ENCODE measurements around the gene COL26A1.
A peak's percentile ranks its signal among the peaks of the same experiment; 100 is the strongest.
"Not testable (repeated sequence)": the region's sequence is repeated elsewhere in the genome, so short reads cannot be mapped to it uniquely, and the experiment has no call there.

Gene COL26A1

DNA sequence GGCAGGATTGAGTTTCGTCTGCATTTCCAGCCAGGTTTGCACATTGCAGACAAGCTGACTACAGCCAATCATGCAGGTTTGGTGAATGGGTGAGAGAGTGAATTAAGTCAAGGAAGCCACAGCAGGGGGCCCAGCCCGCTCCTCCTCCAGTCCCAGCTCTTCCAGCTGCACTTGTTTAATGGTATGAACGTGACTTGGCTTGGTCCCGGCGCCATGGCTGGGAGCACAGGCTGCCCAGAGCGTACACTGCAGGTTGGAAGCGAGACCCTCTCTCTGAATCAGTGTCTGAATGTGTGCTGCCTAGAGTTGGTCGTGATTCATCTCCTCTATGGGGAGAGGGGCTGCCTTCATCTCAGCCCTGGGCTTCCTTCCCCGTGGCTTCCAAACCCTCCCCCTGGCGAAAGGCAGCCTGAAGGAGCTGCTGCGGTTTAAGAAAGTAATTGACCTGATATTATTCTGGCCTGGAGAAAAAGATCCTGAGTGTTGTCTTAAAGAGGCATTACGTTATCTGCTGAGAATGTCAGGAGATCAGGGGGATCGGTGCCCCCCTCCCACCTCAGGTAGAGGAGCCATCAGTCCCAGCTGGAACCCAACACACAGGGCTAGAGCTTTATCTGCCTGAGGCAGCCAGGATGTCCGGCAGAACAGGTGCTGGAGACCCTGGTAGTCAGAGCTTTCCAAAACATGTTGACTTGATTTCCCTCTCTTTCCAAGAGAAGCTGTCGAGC is 132.1 kb downstream of the COL26A1 start:
- no peak for DNase-seq (ENCODE audit: low read depth in 2 of 2)

DNA sequence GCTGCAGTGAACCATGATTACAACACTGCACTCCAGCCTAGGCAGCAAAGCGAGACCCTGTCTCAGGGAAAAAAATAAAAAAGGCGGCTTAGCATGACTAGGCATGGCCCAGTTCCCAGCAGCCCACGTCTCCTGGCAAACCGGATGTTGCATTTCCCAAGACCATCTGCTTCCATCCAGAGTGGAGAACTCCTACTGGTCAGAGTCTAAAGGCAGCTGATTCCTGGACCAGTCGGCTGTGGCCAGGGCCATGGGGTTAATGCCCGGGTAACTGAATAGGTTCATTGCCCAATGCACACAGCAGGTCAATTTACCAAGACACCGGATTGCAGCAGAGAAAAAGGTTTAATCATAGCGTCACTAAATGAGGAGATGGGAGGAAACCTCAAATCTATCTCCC is 133.3 kb downstream of the COL26A1 start:
- DNase-seq (ENCODE audit: low read depth in 2 of 2) = no peak

DNA sequence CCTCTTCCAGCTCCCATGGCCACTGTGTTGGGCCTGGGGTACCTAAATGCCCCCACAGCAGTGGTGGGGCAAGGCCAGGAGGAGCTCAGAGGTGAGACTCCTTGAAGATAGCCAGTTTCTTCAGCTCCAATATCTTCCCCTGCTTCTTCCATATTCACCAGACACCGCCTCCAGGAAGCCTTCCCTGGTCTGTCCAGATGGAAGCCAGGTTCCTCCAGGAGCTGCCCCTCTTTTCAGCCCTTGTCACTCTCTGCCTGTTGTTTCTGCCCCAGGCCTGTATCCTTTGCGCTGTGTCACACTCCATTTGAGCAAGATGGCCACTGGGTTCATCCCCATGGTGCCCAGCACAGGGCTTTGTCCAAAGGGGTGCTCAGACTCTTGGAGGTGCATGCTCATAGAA is 138.7 kb downstream of the COL26A1 start:
- DNase-seq (ENCODE audit: low read depth in 2 of 2) = no peak

DNA sequence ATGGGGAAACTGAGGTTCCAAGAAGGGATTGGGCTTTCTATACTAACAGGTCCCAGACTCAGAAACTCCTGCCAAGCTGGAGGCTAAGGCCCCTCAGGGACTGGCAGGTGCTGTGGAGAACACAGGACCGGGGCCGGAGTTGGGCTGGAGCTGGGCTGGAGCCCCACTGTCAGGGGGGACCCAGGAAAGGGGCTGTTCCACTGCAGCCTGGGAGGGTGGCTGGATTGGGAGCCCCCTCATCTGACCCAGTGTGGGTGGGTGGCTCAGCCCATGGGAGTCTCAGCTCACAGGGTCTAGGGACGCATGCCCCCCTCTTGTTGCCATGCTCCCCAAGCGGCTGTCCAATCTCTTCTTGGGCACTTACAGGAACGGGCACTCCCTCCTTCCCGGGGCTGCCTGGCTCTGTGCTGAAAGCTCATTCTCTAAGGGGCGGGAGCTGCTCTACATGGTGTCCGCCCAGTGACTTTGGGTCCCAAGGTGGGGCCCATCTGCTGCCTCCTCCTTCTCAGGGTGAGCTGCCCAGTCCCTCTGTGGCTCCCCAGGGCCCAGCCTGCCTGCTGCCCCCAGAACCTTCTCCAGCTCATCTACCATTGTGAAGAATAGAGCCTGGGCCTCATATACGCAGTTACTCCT is 139.9 kb downstream of the COL26A1 start:
- no peak for DNase-seq (ENCODE audit: low read depth in 2 of 2)

DNA sequence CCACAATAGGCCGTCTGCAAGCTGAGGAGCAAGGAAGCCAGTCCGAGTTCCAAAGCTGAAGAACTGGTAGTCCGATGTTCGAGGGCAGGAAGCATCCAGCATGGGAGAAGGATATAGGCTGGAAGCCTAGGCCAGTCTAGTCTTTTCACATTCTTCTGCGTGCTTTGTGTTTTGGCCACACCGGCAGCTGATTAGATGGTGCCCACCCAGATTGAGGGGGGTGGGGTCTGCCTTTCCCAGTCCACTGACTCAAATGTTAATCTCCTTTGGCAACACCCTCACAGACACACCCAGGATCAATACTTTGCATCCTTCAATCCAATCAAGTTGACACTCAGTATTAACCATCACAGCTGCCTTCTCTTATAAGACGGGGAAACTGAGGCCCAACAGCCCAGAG is 142.8 kb downstream of the COL26A1 start:
- not testable (repeated sequence) for DNase-seq (ENCODE audit: low read depth in 2 of 2)

DNA sequence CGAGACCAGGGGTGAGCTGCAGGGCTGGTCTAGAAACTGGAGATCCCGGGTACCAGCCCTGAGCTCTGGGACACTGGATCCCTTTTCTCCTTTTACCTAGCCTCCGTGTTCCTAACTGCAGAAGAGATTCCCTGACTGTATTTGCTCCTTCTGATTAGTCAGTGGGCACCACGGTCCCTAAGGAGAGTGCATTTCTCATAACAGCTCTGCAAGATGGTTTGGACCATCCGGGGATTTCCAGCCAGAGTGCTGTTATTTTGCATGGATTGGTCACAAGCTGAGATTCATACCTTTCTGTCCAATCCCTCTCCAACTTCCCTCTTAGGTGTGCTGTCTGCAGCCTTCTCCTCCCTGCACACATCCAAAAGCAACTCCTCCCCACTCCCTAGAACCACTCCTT is 143.9 kb downstream of the COL26A1 start:
- DNase-seq (ENCODE audit: low read depth in 2 of 2) = no peak

DNA sequence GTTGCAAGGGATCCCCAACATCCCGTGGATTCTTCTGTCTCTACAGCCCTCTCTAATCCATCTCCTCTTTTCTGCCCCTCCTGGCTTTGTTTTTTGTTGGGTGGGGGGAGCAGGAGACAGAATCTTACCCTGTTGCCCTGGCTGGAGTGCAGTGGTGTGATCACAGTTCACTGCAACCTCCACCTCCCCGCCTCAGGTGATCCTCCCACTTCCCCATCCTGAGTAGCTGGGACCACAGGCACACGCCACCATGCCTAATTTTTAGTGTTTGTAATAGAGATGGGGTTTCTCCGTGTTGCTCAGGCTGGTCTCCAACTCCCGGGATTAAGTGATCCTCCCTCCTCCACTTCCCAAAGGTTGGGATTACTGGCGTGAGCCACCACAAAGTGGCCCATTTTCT is 144.7 kb downstream of the COL26A1 start:
- DNase-seq (ENCODE audit: low read depth in 2 of 2) = no peak

DNA sequence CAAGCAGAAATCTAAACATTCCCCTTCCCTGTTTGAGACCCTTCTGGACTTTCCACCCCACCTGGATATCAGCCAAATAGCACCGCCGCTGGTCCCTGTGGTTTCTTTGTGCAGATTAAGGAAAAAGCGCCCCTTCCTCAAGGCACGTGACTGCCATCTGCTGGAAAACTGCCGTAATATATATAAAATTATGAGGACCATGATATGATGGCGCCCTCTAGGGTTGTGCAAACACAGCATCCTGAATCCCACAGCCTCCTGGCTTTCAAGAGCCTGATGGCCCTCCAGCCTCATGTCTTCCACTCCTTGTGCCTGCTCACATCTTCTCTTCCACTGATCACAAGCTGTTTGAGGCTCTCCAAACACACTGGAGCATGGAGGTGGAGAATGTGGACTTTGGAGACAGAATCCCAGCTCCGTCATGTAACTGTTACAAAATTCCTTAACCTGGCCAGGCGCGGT is 145.1 kb downstream of the COL26A1 start:
- peak; percentile 18 for DNase-seq (ENCODE audit: low read depth in 2 of 2)

DNA sequence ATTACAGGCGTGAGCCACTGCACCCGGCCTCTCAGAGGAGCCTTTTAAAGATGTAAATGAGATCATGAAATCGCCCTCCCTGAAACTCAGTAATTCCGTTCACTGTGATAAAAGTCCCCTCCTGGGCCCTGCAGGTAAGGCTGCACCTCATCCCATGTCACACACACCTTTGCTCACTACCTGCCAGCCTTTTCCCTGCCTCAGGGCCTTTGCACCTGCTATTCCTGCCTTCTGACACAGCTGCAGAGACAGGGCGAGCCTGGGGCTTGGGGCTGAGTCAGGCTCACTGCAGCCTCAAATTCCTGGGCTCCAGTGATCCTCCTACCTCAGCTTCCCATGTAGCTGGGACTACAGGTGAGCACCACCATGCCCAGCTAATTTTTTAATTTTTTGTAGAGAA is 147.6 kb downstream of the COL26A1 start:
- no peak for DNase-seq (ENCODE audit: low read depth in 2 of 2)

DNA sequence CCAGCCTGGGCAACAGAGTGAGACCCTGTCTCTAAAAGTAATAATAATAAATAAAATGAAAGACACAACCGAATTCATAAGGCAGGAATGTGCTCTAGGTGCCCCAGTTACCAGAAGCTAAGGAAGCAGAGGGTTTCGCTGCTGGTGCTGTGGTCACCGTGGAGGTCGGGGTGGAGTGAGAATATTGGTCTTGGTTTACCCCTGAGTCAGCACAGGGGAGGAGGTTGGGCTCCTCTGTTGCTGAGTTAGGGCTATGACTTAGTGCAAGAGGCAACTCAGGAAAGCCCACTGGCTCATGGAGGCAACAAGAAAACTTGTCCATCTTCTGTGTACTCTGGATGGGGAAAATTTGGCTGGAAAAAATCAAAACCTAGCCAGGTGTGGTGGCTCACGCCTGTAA is 149.3 kb downstream of the COL26A1 start:
- no peak for DNase-seq (ENCODE audit: low read depth in 2 of 2)

DNA sequence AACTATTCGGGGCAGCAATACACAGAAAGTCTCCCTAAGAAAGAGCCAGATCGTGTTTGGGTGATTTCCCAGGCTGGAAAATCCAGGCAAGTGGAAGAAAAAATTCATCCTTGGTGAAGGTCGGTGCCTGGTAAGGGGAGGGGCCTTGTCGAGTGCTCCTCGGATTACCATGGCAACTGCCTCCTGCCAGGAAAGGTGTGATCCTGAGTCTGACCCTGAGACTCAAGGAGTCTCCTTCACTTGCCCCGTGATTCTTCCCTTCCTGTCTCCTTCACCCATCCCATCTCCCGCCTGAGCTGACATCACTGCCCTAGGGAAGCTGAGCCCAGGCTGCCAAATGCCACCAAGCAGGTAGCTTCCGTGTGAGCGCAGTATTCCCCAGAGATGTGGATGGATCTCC is 154.2 kb downstream of the COL26A1 start:
- no peak for DNase-seq (ENCODE audit: low read depth in 2 of 2)

DNA sequence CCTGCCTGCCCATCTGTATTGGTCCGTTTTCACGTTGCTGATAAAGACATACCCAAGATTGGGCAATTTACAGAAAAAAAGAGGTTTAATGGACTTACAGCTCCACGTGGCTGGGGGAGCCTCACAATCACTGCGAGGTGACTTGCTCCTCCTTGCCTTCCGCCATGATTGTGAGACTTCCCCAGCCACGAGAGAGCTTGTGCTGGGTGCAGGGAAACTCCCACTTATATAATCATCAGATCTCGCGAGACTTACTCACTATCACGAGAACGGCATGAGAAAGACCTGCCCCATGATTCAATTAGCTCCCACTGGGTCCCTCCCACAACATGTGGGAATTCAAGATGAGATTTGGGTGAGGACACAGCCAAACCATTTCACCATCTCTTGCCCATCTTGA is 154.6 kb downstream of the COL26A1 start:
- no peak for DNase-seq (ENCODE audit: low read depth in 2 of 2)

DNA sequence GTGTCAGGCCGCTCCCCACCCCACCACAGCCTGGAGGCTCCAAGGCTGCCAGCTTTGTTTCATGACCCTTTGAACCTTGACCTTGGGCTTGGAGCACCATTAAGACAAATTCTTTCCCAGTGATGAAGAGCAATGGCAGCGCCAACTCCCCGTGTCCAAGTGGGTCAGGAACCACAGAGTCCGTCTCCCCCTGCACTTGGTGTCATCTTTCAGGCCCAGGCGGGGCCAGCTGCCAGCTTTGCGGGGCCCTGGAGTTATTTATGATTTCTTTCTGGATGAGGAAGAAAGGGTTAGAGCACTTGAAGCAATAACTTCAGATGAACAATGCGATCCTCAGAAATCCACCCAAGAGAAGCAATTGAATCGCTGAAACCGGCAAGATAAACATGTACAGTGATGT is 155.7 kb downstream of the COL26A1 start:
- DNase-seq (ENCODE audit: low read depth in 2 of 2) = no peak

DNA sequence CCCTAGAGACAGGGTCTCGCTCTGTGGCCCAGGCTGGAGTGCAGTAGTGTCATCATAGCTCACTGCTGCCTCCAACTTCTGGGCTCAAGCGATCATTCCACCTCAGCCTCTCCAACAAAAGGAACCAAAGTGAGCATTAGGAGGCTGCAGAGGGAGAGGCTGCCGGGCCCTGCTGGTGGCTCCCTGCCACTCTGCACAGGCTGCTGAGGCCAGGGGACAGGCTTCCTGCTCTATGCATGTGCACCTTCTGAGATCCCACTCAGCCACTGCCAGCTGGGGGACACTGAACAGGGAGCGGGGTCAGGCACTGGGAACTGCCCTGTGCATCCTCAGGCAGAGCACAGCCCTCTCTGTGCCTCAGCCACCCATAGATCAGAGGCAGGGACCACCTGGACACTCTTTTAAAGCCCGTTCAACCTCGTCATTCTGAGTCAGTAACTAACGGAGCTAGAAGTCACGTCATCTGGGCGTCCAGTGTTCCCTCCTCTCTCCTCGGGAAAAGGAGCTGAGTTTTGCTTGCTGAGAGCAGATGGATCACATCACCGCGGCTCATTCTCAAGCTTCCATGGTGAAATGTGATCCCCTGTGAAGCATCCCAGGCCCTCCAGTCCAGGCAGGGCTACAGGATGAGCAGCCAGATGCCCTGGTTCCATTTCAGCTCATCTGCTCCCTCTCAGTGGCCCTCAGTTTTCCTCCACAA is 156.8 kb downstream of the COL26A1 start:
- DNase-seq (ENCODE audit: low read depth in 2 of 2) = no peak

DNA sequence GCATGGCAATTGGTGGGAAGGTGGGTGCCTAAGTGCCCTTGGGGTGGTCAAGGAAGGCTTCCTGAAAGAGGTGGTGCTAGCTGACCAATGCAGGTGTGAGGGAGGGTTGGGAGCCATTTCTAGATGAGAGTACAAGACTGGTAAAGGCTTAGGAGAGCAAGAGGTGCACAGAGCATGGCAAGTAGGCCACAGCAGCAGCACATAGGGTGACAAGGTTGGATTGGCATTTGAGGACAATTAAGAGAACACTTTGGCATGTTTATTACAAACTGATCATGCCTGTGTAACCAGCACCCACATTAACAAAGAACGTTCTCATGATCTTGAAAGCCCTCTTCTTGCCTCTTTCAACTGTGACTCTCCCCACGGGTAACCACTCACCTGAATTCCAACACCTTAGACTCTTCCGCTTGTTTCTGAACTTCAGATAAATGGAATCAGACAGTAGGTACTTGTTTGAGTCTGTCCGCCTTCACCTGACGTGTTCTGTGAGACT is 158.8 kb downstream of the COL26A1 start:
- DNase-seq (ENCODE audit: low read depth in 2 of 2) = no peak

DNA sequence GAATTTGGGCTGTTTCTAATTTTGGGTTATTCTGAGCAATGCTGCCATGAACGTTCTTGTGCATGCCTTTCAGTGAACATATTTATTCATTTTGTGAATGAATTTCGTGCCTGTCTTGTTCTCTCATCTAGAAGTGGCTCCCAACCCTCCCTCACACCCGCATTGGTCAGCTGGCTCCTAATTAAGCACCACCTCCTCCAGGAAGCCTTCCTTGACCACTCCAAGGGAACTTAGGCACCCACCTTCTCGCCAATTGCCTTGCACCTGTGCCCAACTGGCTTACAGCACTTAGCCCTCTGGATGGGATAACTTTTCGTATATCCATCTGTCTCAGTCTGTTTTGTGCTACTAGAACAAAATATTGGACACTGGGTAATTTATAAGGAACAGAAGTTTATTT is 159.3 kb downstream of the COL26A1 start:
- no peak for DNase-seq (ENCODE audit: low read depth in 2 of 2)

DNA sequence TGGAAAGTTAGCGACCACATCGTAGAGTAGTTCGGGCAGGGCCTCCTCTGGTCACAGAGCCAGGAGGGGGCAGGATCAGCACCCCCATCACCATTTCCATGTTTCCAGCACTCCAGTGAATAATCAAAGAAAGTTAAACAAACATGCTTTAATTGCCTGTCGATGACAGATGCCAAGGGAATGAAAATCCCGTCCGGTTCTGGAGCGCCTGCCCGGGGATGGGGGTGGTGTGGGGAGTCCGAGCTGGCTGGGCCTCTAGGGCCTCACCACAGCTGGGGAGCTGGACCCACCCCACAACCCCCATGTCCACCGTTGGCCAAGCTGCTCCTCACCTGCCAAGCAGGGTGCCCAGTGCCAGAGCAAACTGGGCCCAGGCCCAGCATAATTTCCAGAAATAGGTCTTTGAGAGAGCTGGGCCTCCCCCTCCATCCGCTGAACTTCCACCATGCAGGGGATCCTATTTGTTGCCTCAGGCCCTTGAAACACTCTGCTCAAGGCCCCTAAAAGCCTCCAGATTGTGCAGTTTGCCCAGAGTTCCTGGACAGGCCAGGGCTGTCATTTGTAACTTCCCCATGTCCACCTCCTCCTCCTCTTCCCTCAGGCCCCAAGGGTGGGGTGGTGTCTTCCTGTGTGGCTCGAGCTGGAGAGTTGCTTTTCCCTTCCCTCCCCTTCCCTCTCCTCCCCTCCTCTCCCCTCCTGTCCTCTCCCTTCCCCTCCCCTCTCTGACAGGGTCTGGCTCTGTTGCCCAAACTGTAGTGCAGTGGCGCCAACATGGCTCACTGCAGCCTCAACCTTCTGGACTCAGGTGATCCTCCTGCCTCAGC is 165.4 kb downstream of the COL26A1 start:
- no peak for DNase-seq (ENCODE audit: low read depth in 2 of 2)

DNA sequence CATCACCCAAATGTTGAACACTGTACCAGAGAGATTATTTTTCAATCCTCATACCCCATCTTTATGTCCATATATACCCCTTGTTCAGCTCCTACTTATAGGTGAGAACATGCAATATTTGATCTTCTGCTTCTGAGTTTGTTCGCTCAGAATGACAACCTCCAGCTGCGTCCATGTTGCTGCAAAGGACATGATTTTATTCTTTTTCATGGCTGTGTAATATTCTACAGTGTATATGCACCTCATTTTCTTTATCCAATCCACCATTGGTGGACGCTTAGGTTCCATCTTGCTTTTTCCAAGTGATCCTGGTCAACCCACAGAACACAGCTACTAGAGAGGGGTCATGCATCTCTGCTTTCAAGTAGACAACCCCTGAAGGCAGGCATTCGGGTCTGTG is 166.9 kb downstream of the COL26A1 start:
- DNase-seq (ENCODE audit: low read depth in 2 of 2) = no peak

DNA sequence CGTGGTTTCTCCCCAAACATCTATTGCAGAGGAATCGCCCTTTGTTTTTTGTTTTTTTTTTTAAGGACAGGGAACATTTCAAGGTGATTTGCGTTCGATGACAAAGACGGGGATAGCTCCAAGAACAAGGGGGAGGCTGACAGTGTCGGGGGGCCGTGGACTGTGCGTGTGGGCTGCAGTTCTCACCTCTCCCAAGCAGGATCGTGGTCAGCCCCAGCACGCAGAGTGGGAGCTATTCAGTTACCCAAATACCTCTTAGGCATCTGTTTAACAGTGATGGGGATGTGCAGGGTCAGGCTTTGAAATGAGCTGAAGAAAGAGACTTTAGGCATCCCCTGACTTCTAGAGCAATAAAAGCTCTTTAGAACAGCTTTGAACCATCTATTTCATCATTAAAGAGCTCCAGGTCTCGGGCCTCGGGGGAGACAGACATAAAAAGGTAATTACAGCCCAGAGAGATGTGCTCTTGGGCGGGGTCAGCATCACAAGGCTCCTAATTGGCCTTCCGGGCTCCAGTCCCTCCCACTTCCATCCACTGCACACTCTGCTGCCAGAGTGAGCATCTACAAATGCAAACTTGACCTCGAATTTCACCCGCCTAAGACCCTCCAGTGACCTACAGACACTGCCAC is 169.2 kb downstream of the COL26A1 start:
- DNase-seq (ENCODE audit: low read depth in 2 of 2) = no peak

DNA sequence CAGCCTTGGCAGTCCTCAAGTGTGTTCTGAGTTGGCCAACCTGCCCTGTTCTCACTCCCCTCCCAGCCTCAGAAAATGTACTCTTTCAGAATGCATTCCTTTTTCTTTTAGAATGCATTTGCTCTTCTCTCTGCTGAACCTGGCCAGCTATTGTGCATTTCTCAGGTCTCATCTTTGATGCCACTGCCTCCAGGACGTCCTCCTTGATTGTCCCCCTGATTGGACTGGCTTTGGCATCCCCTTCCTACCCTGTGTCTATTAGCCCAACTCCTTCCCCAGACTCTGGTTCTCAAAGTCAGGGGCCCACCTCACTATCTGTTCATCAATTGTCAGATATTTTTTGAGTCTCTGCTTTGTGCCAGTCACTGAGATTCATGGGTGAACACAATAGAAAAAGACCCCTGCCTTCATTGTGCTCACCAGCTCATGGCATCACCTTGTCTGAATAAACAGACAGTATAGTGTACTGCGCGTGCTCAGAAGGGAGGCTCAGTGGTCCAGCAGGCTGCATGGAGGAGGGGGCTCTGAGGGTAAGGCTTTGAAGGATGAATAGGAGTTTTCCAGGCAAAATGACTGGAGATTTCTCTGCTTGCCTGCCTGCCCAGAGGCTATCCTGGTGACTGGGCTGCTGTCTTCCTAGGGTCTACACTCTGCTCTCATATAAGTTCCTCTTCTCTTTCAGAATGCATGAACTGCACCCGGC is 169.9 kb downstream of the COL26A1 start:
- no peak for DNase-seq (ENCODE audit: low read depth in 2 of 2)

DNA sequence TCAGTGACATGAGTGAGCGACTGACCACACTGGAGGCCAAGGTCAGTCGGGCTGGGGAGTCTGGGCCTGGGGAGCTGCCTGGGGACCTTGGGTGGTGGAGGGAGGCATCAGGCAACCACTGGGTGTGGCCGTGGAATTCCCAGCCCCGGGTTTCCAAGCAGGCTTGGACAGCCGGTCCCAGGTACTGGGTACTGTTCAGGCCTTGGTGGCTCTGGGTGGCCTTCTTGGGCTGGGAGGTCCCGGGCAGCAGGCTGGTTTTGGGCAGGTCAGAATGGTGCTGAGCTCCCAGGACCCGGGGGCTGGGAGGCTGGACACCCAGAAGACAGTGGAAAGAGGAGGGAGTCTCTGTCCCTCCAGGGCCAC is 170.4 kb downstream of the COL26A1 start:
- no peak for DNase-seq (ENCODE audit: low read depth in 2 of 2)

All from activated CD4-positive, alpha-beta T cell treated with anti-CD3 and anti-CD28 coated beads for 24 hours (primary cell).